Measurements from ENCODE around the gene INPP5E. TPM values are rescaled to one million over a fixed set of nuclear protein-coding genes. Genes with fewer than 3 reads are reported as not detected.

INPP5E gene
- total RNA-seq, 4 donors from 2014 or later, result 8.4 to 17.1 (median 12.5) TPM

DNA sequence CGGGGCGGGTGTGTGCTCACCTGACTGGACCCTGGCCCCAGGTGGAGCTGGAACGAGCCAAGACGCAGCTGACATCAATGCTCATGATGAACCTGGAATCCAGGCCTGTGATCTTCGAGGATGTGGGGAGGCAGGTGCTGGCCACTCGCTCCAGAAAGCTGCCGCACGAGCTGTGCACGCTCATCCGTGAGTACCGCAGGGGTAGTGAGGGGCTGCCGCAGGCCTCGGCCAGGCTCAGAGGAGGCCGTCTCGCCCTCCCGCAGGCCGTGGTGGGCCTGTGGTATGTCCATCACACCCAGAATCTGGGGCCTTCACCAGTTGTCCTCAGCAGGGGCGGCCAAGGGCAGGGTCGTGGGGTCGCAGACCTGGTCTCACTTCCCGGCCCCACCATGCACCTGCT, 17.9 kb downstream of the INPP5E start:
- Histone ChIP-seq H3K4me3 (no peak overlapping the region), H3K4me1 (no peaks in the 10 kb centered on the region), H3K36me3 (peaks cover 70 to 92% (median 90%) of the 10 kb centered on the region in 4 donors), H3K27ac (replicated peaks in 1 of 4) (no peak overlapping the region), H3K9me3 (no peaks in the 10 kb centered on the region), H3K27me3 (no peaks in the 10 kb centered on the region)
- no peak for DNase-seq (ENCODE audit: extremely low spot score)
- no peak for TF ChIP-seq POLR2A (IDR thresholded peaks at IDR 0.05; ENCODE audit: low read depth)
- no peak for TF ChIP-seq CTCF (IDR thresholded peaks at IDR 0.05)
- TF ChIP-seq POLR2AphosphoS5 (IDR thresholded peaks at IDR 0.05), result no peak
- no peak for TF ChIP-seq EP300 (IDR thresholded peaks at IDR 0.05)
- intact Hi-C loops (cut with DNase I), result no loop called here
- WGBS, result 93% methylated on average over 17 of the region's 21 CpGs

DNA sequence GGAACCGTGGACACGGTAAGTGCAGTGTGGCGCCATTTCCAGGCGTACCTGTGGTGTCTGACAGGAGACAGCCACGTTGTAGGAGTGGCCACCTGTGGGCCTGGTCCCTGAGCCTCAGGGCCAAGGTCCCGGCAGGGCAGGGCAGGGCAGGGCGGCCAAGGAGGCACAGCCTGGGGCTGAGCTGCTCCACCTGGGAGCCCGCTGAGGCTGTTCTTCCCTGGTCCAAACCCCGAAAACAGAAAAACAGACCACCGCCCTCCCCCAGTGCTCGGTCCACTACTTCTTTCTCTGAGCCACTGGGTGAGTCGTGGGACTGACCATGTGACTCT, 20.6 kb downstream of the INPP5E start:
- TF ChIP-seq POLR2A (IDR thresholded peaks at IDR 0.05; ENCODE audit: low read depth), result no peak
- no peak for TF ChIP-seq CTCF (IDR thresholded peaks at IDR 0.05)
- TF ChIP-seq EP300 (IDR thresholded peaks at IDR 0.05), result no peak
- TF ChIP-seq POLR2AphosphoS5 (IDR thresholded peaks at IDR 0.05), result no peak
- DNase-seq (ENCODE audit: extremely low spot score), result no peak
- Histone ChIP-seq H3K27ac (replicated peaks in 1 of 4) (no peak overlapping the region), H3K4me1 (no peaks in the 10 kb centered on the region), H3K36me3 (peaks cover 87 to 100% (median 99%) of the 10 kb centered on the region in 4 donors), H3K27me3 (no peaks in the 10 kb centered on the region), H3K4me3 (no peak overlapping the region), H3K9me3 (no peaks in the 10 kb centered on the region)
- WGBS, result 88% methylated on average over 12 of the region's 12 CpGs
- intact Hi-C loops (cut with DNase I), result no loop called here

- Histone ChIP-seq H3K36me3 (peaks cover 88 to 100% (median 99%) of the 10 kb centered on the region in 4 donors), H3K4me1 (no peaks in the 10 kb centered on the region), H3K27ac (replicated peaks in 1 of 4) (no peak overlapping the region), H3K9me3 (no peaks in the 10 kb centered on the region), H3K27me3 (no peaks in the 10 kb centered on the region), H3K4me3 (no peak overlapping the region)
- intact Hi-C loops (cut with DNase I), result no loop called here
- WGBS, result 89% methylated on average over 48 of the region's 48 CpGs
- no peak for DNase-seq (ENCODE audit: extremely low spot score)
- TF ChIP-seq POLR2AphosphoS5 (IDR thresholded peaks at IDR 0.05) (no peak), POLR2A (IDR thresholded peaks at IDR 0.05; ENCODE audit: low read depth) (no peak), CTCF (IDR thresholded peaks at IDR 0.05) (no peak), EP300 (IDR thresholded peaks at IDR 0.05) (no peak)
Observed at GRCh38 chr9:136418182-136419091, 21.2 kb downstream of the INPP5E start.

GRCh38 chr9:136416914-136417313, 22.7 kb downstream of the INPP5E start:
- H3K27me3 ChIP-seq, result no peaks in the 10 kb centered on the region
- peaks cover 74 to 100% (median 94%) of the 10 kb centered on the region in 4 donors for H3K36me3 ChIP-seq
- H3K4me1 ChIP-seq, result peaks cover 1 to 10% (median 5%) of the 10 kb centered on the region in 4 donors
- WGBS, result 91% methylated on average over 18 of the region's 19 CpGs
- H3K4me3 ChIP-seq, result no peak overlapping the region
- TF ChIP-seq CTCF (IDR thresholded peaks at IDR 0.05), result no peak
- TF ChIP-seq POLR2A (IDR thresholded peaks at IDR 0.05; ENCODE audit: low read depth), result no peak
- no peak for TF ChIP-seq POLR2AphosphoS5 (IDR thresholded peaks at IDR 0.05)
- TF ChIP-seq EP300 (IDR thresholded peaks at IDR 0.05), result no peak
- H3K9me3 ChIP-seq, result no peaks in the 10 kb centered on the region
- H3K27ac ChIP-seq (replicated peaks in 1 of 4), result no peak overlapping the region
- no peak for DNase-seq (ENCODE audit: extremely low spot score)
- intact Hi-C loops (cut with DNase I), result no loop called here

All from esophagus muscularis mucosa (tissue), 4 donors.